WERI-Rb-1 (cell line): ENCODE measurements around the gene PDGFC.
"Not testable (repeated sequence)": the region's sequence is repeated elsewhere in the genome, so short reads cannot be mapped to it uniquely, and the experiment has no call there.

Source experiments
- DNase-seq: peaks from one replicate; pipeline ENCODE4 v3.0.0-alpha.2; 2020
- H3K27ac ChIP-seq: fragments of 250-450 bp; sonication (Bioruptor Pico); 2 replicates; pipeline ENCODE4 v1.5.1; 2020; ENCODE audit warnings: mild to moderate bottlenecking, moderate library complexity
- H3K27me3 ChIP-seq: fragments of 250-450 bp; sonication (Bioruptor Pico); 2 replicates; pipeline ENCODE4 v1.5.1; 2021; ENCODE audit warnings: mild to moderate bottlenecking, low read depth, moderate library complexity; ENCODE audit not compliant: insufficient read depth, severe bottlenecking
- H3K36me3 ChIP-seq: fragments of 250-450 bp; sonication (Bioruptor Pico); 2 replicates; pipeline ENCODE4 v1.5.1; 2020; ENCODE audit warnings: mild to moderate bottlenecking, moderate library complexity
- H3K4me3 ChIP-seq: 2 replicates; pipeline ENCODE4 v1.5.1; 2011; ENCODE audit warnings: low read depth, mild to moderate bottlenecking, control low read depth, low read length
- H3K9me3 ChIP-seq: fragments of 250-450 bp; sonication (Bioruptor Pico); 2 replicates; pipeline ENCODE4 v1.5.1; 2021; ENCODE audit warnings: mild to moderate bottlenecking, moderate library complexity; ENCODE audit not compliant: severe bottlenecking
- TF ChIP-seq, protein P1 (sequence below): IDR thresholded peaks from 2 replicates; pipeline ENCODE4 v1.5.1; 2011; ENCODE audit warnings: low read depth, mild to moderate bottlenecking, control low read depth, inconsistent platforms, low read length

Gene PDGFC

DNA sequence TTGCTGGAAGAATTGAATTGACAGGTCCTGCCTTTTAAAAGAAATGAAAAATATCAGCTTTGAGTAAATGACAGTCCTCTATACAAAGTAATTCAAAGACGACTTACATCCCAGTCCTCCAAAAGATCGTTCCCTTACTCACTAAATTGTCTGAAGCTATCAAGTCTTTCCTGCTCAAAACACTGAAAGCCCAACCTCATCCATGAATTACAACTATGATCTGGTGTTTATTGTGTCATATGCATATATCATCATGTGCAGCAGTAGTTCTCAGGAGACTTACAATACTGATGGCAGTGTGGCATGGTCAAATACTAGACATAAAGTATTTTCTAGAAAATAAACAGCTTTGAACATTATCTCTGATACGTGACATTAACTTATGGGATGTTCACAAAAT is 97.8 kb downstream of the PDGFC start:
- H3K4me3 ChIP-seq = no peak overlapping the region
- TF ChIP-seq, protein P1, sequence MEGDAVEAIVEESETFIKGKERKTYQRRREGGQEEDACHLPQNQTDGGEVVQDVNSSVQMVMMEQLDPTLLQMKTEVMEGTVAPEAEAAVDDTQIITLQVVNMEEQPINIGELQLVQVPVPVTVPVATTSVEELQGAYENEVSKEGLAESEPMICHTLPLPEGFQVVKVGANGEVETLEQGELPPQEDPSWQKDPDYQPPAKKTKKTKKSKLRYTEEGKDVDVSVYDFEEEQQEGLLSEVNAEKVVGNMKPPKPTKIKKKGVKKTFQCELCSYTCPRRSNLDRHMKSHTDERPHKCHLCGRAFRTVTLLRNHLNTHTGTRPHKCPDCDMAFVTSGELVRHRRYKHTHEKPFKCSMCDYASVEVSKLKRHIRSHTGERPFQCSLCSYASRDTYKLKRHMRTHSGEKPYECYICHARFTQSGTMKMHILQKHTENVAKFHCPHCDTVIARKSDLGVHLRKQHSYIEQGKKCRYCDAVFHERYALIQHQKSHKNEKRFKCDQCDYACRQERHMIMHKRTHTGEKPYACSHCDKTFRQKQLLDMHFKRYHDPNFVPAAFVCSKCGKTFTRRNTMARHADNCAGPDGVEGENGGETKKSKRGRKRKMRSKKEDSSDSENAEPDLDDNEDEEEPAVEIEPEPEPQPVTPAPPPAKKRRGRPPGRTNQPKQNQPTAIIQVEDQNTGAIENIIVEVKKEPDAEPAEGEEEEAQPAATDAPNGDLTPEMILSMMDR = no peak
- H3K9me3 ChIP-seq = no peaks in the 10 kb centered on the region
- H3K36me3 ChIP-seq = no peaks in the 10 kb centered on the region
- H3K27me3 ChIP-seq = no peaks in the 10 kb centered on the region
- DNase-seq = no peak
- no peak overlapping the region for H3K27ac ChIP-seq

DNA sequence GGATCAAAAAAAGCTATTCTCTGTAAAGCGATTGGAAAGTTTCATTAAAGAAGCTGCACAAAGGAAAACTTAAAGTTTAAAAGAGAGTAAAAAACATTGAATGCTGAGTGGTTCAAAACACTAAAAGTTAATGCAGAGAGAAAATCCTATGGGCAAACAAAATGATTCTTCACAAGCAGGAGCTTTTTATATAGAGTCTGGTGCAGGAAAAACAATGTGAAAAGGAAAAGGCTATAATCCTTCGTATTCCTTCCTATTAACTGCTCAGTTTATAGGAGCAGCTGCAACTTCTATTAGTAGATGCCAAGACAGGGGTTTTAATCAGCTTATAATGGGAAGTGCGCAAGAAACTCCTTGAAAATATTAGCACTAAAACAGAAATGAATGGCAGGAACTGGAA is 100.7 kb downstream of the PDGFC start:
- H3K4me3 ChIP-seq = no peak overlapping the region
- H3K27me3 ChIP-seq = no peaks in the 10 kb centered on the region
- TF ChIP-seq, protein P1 = no peak
- no peaks in the 10 kb centered on the region for H3K9me3 ChIP-seq
- no peak for DNase-seq
- H3K27ac ChIP-seq = no peak overlapping the region
- no peaks in the 10 kb centered on the region for H3K36me3 ChIP-seq

DNA sequence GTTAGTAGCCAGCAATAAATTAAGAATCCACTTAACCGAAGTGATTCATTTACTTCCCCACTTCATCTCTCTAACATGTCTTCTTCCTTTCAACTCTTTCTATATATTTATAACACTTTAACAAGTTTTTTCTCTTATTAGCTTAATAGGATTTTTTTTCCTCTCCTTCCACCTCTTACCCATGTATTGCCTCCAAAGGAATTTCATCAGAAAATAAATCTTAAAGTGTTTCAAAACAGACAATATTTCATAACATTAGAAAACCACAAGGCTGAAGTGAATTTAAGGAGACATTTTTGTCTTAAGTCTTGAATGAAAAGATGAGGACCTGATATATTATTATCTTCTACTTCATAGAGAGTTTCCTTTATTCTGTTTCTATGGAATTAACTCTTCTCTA is 101.5 kb downstream of the PDGFC start:
- no peaks in the 10 kb centered on the region for H3K36me3 ChIP-seq
- no peaks in the 10 kb centered on the region for H3K27me3 ChIP-seq
- no peak for DNase-seq
- TF ChIP-seq, protein P1 = no peak
- H3K9me3 ChIP-seq = no peaks in the 10 kb centered on the region
- H3K27ac ChIP-seq = no peak overlapping the region
- H3K4me3 ChIP-seq = no peak overlapping the region

DNA sequence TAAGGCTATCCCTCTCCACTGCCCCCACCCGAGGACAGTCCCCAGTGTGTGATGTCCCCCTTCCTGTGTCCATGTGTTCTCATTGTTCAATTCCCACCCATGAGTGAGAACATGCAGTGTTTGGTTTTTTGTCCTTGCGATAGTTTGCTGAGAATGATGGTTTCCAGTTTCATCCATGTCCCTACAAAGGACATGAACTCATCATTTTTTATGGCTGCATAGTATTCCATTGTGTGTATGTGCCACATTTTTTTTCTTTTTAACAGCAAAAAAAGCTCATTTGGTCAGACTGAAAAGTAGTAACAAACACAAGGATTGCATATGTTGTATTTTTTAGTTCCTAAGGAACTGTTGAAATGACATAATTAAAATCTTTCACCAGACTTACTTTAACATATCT is 105.5 kb downstream of the PDGFC start:
- not testable (repeated sequence) for H3K36me3 ChIP-seq, H3K27ac ChIP-seq, H3K9me3 ChIP-seq, DNase-seq, H3K27me3 ChIP-seq, H3K4me3 ChIP-seq

DNA sequence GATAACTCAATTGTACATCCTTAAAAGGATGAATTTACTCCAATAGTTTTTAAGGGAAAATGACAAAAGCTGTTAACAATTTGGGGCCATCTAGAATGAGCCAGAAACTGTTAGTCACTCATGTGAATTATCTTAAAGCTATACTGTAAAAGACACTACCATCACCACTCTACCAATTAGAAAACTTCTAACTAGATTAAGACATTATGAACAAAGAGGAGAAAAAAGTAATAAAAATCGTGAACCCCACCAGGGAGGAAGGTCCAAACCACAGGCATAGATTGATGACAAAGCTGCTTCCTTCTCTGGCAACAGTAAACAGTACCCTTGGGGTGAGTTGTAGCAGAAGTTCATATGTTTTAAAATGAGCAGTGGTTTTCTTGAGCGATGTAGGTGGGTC is 106.1 kb downstream of the PDGFC start:
- TF ChIP-seq, protein P1 = no peak
- Histone ChIP-seq H3K36me3 (no peaks in the 10 kb centered on the region), H3K27me3 (no peaks in the 10 kb centered on the region), H3K4me3 (no peak overlapping the region), H3K27ac (no peak overlapping the region), H3K9me3 (no peaks in the 10 kb centered on the region)
- no peak for DNase-seq

DNA sequence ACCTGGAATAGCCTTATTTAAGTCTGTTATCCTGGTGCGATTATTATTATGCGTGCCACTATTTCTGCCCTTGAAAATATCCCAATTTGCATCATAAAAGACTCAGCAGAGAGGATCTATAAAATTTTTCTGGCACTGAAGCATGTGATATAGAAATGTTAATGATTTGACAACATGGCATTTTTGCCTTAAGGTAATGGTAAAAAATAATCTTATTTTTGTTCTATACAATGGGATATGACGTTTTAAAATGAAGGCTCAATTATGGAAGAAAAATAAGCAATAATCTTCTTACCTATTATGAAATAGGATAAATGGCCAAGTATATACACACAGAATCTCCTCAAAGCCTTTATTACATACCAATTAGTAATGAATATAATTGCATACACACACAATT is 113.5 kb downstream of the PDGFC start:
- no peak overlapping the region for H3K27ac ChIP-seq
- DNase-seq = no peak
- no peaks in the 10 kb centered on the region for H3K36me3 ChIP-seq
- H3K27me3 ChIP-seq = no peaks in the 10 kb centered on the region
- no peak overlapping the region for H3K4me3 ChIP-seq
- no peaks in the 10 kb centered on the region for H3K9me3 ChIP-seq
- TF ChIP-seq, protein P1 = no peak
